HG03064 (cell line): Measurements from ENCODE around the gene SPECC1.
"Not testable (repeated sequence)": the region's sequence is repeated elsewhere in the genome, so short reads cannot be mapped to it uniquely, and the experiment has no call there.

ENCODE experiments used
- ATAC-seq: cut with Tn5 transposase; IDR thresholded peaks from one replicate; pipeline ENCODE4 v1.9.1; 2021; ENCODE audit warnings: low read depth; ENCODE audit not compliant: unreplicated experiment

Gene SPECC1

GRCh38 chr17:20067711-20068110 lies 58.6 kb downstream of the SPECC1 start:
- ATAC-seq: no peak

- ATAC-seq: no peak
These were observed 59.3 kb downstream of the SPECC1 start for GRCh38 chr17:20068445-20068844.

GRCh38 chr17:20071824-20072691 lies 62.9 kb downstream of the SPECC1 start:
- no peak for ATAC-seq

GRCh38 chr17:20072692-20072992 lies 63.5 kb downstream of the SPECC1 start:
- ATAC-seq: no peak

GRCh38 chr17:20073055-20073979 lies 64.2 kb downstream of the SPECC1 start:
- no peak for ATAC-seq

- ATAC-seq: no peak
These were observed 64.8 kb downstream of the SPECC1 start for GRCh38 chr17:20074001-20074400.

- ATAC-seq: no peak
These were observed 65.3 kb downstream of the SPECC1 start for GRCh38 chr17:20074489-20074888.

- not testable (repeated sequence) for ATAC-seq
These were observed 67.0 kb downstream of the SPECC1 start for GRCh38 chr17:20076137-20076536.

GRCh38 chr17:20077978-20078685 lies 69.0 kb downstream of the SPECC1 start:
- no peak for ATAC-seq

- no peak for ATAC-seq
These were observed 71.4 kb downstream of the SPECC1 start for GRCh38 chr17:20080513-20080912.

- no peak for ATAC-seq
These were observed 74.1 kb downstream of the SPECC1 start for GRCh38 chr17:20083156-20083859.

GRCh38 chr17:20084621-20085282 lies 75.6 kb downstream of the SPECC1 start:
- ATAC-seq: no peak

- ATAC-seq: no peak
These were observed 76.2 kb downstream of the SPECC1 start for GRCh38 chr17:20085283-20085845.

GRCh38 chr17:20086416-20087076 lies 77.4 kb downstream of the SPECC1 start:
- ATAC-seq: no peak

- no peak for ATAC-seq
These were observed 78.5 kb downstream of the SPECC1 start for GRCh38 chr17:20087538-20088250.

- no peak for ATAC-seq
These were observed 80.8 kb downstream of the SPECC1 start for GRCh38 chr17:20089756-20090547.

GRCh38 chr17:20091174-20092029 lies 82.2 kb downstream of the SPECC1 start:
- ATAC-seq: no peak
